HL-60 (cell line): ENCODE results near the gene CHD9.
A peak's percentile ranks its signal among the peaks of the same experiment; 100 is the strongest.

Source experiments
- DNase-seq, 2 experiments: peaks; one replicate each; pipeline ENCODE4 v3.0.0-alpha.2; 2010 to 2020; ENCODE audit warnings: low read depth in 1 of 2, low spot score in 1 of 2
- H3K27ac ChIP-seq: fragments of 250-450 bp; sonication (Bioruptor Pico); replicated peaks from 2 replicates; pipeline ENCODE4 v1.5.1; 2020; ENCODE audit warnings: mild to moderate bottlenecking, moderate library complexity
- H3K27me3 ChIP-seq: fragments of 250-450 bp; sonication (Bioruptor Pico); 2 replicates; pipeline ENCODE4 v1.5.1; 2021; ENCODE audit warnings: mild to moderate bottlenecking, moderate library complexity; ENCODE audit not compliant: insufficient read depth, poor library complexity, severe bottlenecking
- H3K4me3 ChIP-seq: replicated peaks from 2 replicates; pipeline ENCODE4 v1.5.1; 2011; ENCODE audit warnings: mild to moderate bottlenecking, control low read depth, low read length; ENCODE audit not compliant: insufficient read depth
- CTCF ChIP-seq: IDR thresholded peaks from one replicate; pipeline ENCODE4 v1.5.1; 2011; ENCODE audit warnings: low read length, control low read depth, inconsistent platforms; ENCODE audit not compliant: insufficient read depth
- GABPA ChIP-seq: IDR thresholded peaks from 2 replicates; pipeline ENCODE4 v1.6.1; 2012; ENCODE audit warnings: low read depth
- POLR2AphosphoS5 ChIP-seq: IDR thresholded peaks from 2 replicates; pipeline ENCODE4 v1.6.1; 2012; ENCODE audit warnings: low read depth
- REST ChIP-seq: IDR thresholded peaks from 2 replicates; pipeline ENCODE4 v1.6.1; 2012; ENCODE audit warnings: low read depth; ENCODE audit not compliant: insufficient replicate concordance
- SPI1 ChIP-seq: IDR thresholded peaks from 2 replicates; pipeline ENCODE4 v1.6.1; 2012; ENCODE audit warnings: low read depth, mild to moderate bottlenecking, borderline replicate concordance

The CHD9 gene

GRCh38 chr16:53154513-53154912, 99.7 kb downstream of the CHD9 start:
- Histone ChIP-seq H3K27me3 (no peaks in the 10 kb centered on the region), H3K27ac (no peak overlapping the region), H3K4me3 (no peak overlapping the region)
- TF ChIP-seq REST (no peak), GABPA (no peak), CTCF (no peak), SPI1 (no peak), POLR2AphosphoS5 (no peak)
- no peak for DNase-seq

- H3K27me3 ChIP-seq = no peaks in the 10 kb centered on the region
- H3K4me3 ChIP-seq = no peak overlapping the region
- H3K27ac ChIP-seq = no peak overlapping the region
- DNase-seq = no peak
- TF ChIP-seq POLR2AphosphoS5 = no peak
- TF ChIP-seq CTCF = no peak
- no peak for TF ChIP-seq GABPA
- TF ChIP-seq SPI1 = no peak
- TF ChIP-seq REST = no peak
Observed at GRCh38 chr16:53156516-53156915, 101.7 kb downstream of the CHD9 start.

GRCh38 chr16:53159781-53160436, 105.1 kb downstream of the CHD9 start:
- DNase-seq = peak; percentile 26 to 37
- H3K27ac ChIP-seq = no peak overlapping the region
- H3K27me3 ChIP-seq = no peaks in the 10 kb centered on the region
- TF ChIP-seq CTCF (peak; percentile 60), SPI1 (no peak)
- no peak overlapping the region for H3K4me3 ChIP-seq

GRCh38 chr16:53166099-53166498, 111.3 kb downstream of the CHD9 start:
- TF ChIP-seq GABPA (no peak), REST (no peak), POLR2AphosphoS5 (no peak), CTCF (no peak), SPI1 (no peak)
- Histone ChIP-seq H3K4me3 (no peak overlapping the region), H3K27me3 (no peaks in the 10 kb centered on the region), H3K27ac (no peak overlapping the region)
- DNase-seq = no peak
